HTERT RPE-1 (cell line): Measurements from ENCODE around the gene RLN3.

ENCODE experiments used
- in situ Hi-C: fragments of 300-500 bp; cut with MboI; formaldehyde crosslinking; loops from 4 replicates; pipeline ENCODE4 v1.14.3; 2020; ENCODE audit warnings: low sequenced_read_pairs

Gene RLN3

GRCh38 chr19:13993590-13994300 lies 34.2 kb upstream of the RLN3 start:
- in situ Hi-C loops = no loop called here

GRCh38 chr19:13995017-13995728 lies 32.8 kb upstream of the RLN3 start:
- in situ Hi-C loops = no loop called here

GRCh38 chr19:13995878-13996765 lies 31.8 kb upstream of the RLN3 start:
- in situ Hi-C loops = no loop called here

GRCh38 chr19:13996928-13997630 lies 30.9 kb upstream of the RLN3 start:
- in situ Hi-C loops = no loop called here

- in situ Hi-C loops = no loop called here
Observed at GRCh38 chr19:13997631-13997962, 30.4 kb upstream of the RLN3 start.

GRCh38 chr19:13998426-13998825 lies 29.5 kb upstream of the RLN3 start:
- in situ Hi-C loops = no loop called here

GRCh38 chr19:13999085-13999484 lies 28.9 kb upstream of the RLN3 start:
- in situ Hi-C loops = no loop called here

- in situ Hi-C loops = no loop called here
Observed at GRCh38 chr19:14000691-14001375, 27.1 kb upstream of the RLN3 start.

GRCh38 chr19:14002571-14003250 lies 25.2 kb upstream of the RLN3 start:
- in situ Hi-C loops = no loop called here

GRCh38 chr19:14003251-14004055 lies 24.5 kb upstream of the RLN3 start:
- in situ Hi-C loops = no loop called here

- in situ Hi-C loops = no loop called here
Observed at GRCh38 chr19:14004619-14005348, 23.2 kb upstream of the RLN3 start.

- in situ Hi-C loops = no loop called here
Observed at GRCh38 chr19:14005349-14006084, 22.4 kb upstream of the RLN3 start.

GRCh38 chr19:14006085-14006765 lies 21.7 kb upstream of the RLN3 start, which contains the start of gene RFX1:
Gene RFX1 (minus strand): TSS chr19:14006320. CDS start chr19:13993843, 12,477 bp downstream.
- in situ Hi-C loops = no loop called here

- in situ Hi-C loops = no loop called here
Observed at GRCh38 chr19:14006766-14007562, 21.0 kb upstream of the RLN3 start.

GRCh38 chr19:14012378-14012915 lies 15.5 kb upstream of the RLN3 start:
- in situ Hi-C loops = no loop called here

- in situ Hi-C loops = no loop called here
Observed at GRCh38 chr19:14015524-14016035, 12.4 kb upstream of the RLN3 start.
